Ureter (tissue), 1 donor: ENCODE data around the gene TP53BP1. TPM values are rescaled to one million over a fixed set of nuclear protein-coding genes. Genes with fewer than 3 reads are reported as not detected.
A peak's percentile ranks its signal among the peaks of the same experiment; 100 is the strongest.

Source experiments
- DNase-seq: peaks from one replicate; pipeline ENCODE4 v3.0.0-alpha.2; 2020; ENCODE audit warnings: low spot score
- total RNA-seq: library from RNA; stranded (reverse); gene quantifications from one replicate; pipeline ENCODE4 v1.2.4, GENCODE V29; 2023
- donor health status: DM: yes; HTN: yes; CAD: no.

The TP53BP1 gene
- total RNA-seq, 1 donor from 2014 or later = 73.0 TPM

GRCh38 chr15:43489191-43489590 lies 3.8 kb downstream of the TP53BP1 start:
- no peak for DNase-seq

GRCh38 chr15:43488790-43489189 lies 4.2 kb downstream of the TP53BP1 start:
- DNase-seq = no peak

- no peak for DNase-seq
Measured at GRCh38 chr15:43487271-43487895, 5.6 kb downstream of the TP53BP1 start.

GRCh38 chr15:43484455-43484854 lies 8.5 kb downstream of the TP53BP1 start:
- DNase-seq = no peak

- DNase-seq = no peak
Measured at GRCh38 chr15:43483297-43484128, 9.4 kb downstream of the TP53BP1 start.

- DNase-seq = no peak
Measured at GRCh38 chr15:43473885-43474284, 19.1 kb downstream of the TP53BP1 start.

GRCh38 chr15:43471975-43472374 lies 21.0 kb downstream of the TP53BP1 start:
- DNase-seq = no peak

GRCh38 chr15:43469867-43470266 lies 23.1 kb downstream of the TP53BP1 start:
- DNase-seq = no peak

- no peak for DNase-seq
Measured at GRCh38 chr15:43465100-43465499, 27.9 kb downstream of the TP53BP1 start.

- DNase-seq = no peak
Measured at GRCh38 chr15:43463998-43464397, 29.0 kb downstream of the TP53BP1 start.

- DNase-seq = no peak
Measured at GRCh38 chr15:43463507-43463906, 29.4 kb downstream of the TP53BP1 start.

GRCh38 chr15:43449981-43450380 lies 43.0 kb downstream of the TP53BP1 start:
- no peak for DNase-seq

- DNase-seq = no peak
Measured at GRCh38 chr15:43446344-43446743, 46.6 kb downstream of the TP53BP1 start.

GRCh38 chr15:43441316-43441715 lies 51.6 kb downstream of the TP53BP1 start:
- DNase-seq = no peak

GRCh38 chr15:43440721-43441281 lies 52.2 kb downstream of the TP53BP1 start:
- peak; percentile 52 for DNase-seq

- no peak for DNase-seq
Measured at GRCh38 chr15:43439268-43439667, 53.7 kb downstream of the TP53BP1 start.

GRCh38 chr15:43436395-43436794 lies 56.6 kb downstream of the TP53BP1 start:
- DNase-seq = no peak

- no peak for DNase-seq
Measured at GRCh38 chr15:43434446-43434845, 58.5 kb downstream of the TP53BP1 start.

GRCh38 chr15:43433661-43434303 lies 59.2 kb downstream of the TP53BP1 start:
- no peak for DNase-seq

- no peak for DNase-seq
Measured at GRCh38 chr15:43433165-43433564, 59.8 kb downstream of the TP53BP1 start.

- no peak for DNase-seq
Measured at GRCh38 chr15:43429687-43430086, 63.3 kb downstream of the TP53BP1 start.

GRCh38 chr15:43423793-43424192 lies 69.2 kb downstream of the TP53BP1 start:
- no peak for DNase-seq
